MCF 10A (cell line): ENCODE measurements around the gene UNC119. TPM values are rescaled to one million over a fixed set of nuclear protein-coding genes. Genes with fewer than 3 reads are reported as not detected.
A peak's percentile ranks its signal among the peaks of the same experiment; 100 is the strongest.

Experiments used
- BruUV-seq: library from RNA; stranded (reverse); fragments of 400-500 nt; replicated peaks from 2 replicates; lab custom pipeline; 2021; lab: Mats Ljungman, UMichigan
- CTCF ChIA-PET: fragments of 300-600 bp; sonication (Branson Sonifier 250); formaldehyde crosslinking; extraction: SDS; loops from one replicate; lab custom pipeline; 2021; ENCODE audit warnings: antibody characterized with exemption, inconsistent platforms; lab: Yijun Ruan, JAX
- POLR2A ChIA-PET: fragments of 300-600, 350-650 bp; sonication (Branson Sonifier 250); formaldehyde crosslinking; extraction: SDS; loops from one replicate; lab custom pipeline; 2020; ENCODE audit warnings: antibody characterized with exemption, inconsistent platforms; lab: Yijun Ruan, JAX
- DNase-seq: peaks from one replicate; pipeline ENCODE4 v3.0.0-alpha.2; 2018; ENCODE audit not compliant: unreplicated experiment
- H3K27ac Mint-ChIP-seq: one replicate; pipeline ENCODE4 v1.8.0; 2022; ENCODE audit warnings: mild to moderate bottlenecking, low read depth, mixed read lengths; ENCODE audit not compliant: unreplicated experiment
- H3K27me3 Mint-ChIP-seq: one replicate; pipeline ENCODE4 v1.8.0; 2022; ENCODE audit warnings: mixed read lengths; ENCODE audit not compliant: insufficient read depth, unreplicated experiment
- H3K36me3 Mint-ChIP-seq: one replicate; pipeline ENCODE4 v1.8.0; 2022; ENCODE audit warnings: mild to moderate bottlenecking, moderate library complexity, mixed read lengths; ENCODE audit not compliant: insufficient read depth, unreplicated experiment
- H3K4me1 Mint-ChIP-seq: one replicate; pipeline ENCODE4 v1.8.0; 2022; ENCODE audit warnings: mixed read lengths; ENCODE audit not compliant: insufficient read depth, unreplicated experiment
- H3K4me3 Mint-ChIP-seq: one replicate; pipeline ENCODE4 v1.8.0; 2022; ENCODE audit warnings: mild to moderate bottlenecking, moderate library complexity, mixed read lengths; ENCODE audit not compliant: unreplicated experiment
- H3K9me3 Mint-ChIP-seq: one replicate; pipeline ENCODE4 v1.8.0; 2022; ENCODE audit warnings: mixed read lengths; ENCODE audit not compliant: unreplicated experiment
- CTCF ChIP-seq: fragments of 200-600 bp; IDR thresholded peaks from one replicate; pipeline ENCODE4 v1.8.0; 2022; ENCODE audit warnings: antibody characterized with exemption, mild to moderate bottlenecking; ENCODE audit not compliant: unreplicated experiment
- intact Hi-C: fragments of 100-400 bp; cut with micrococcal nuclease; formaldehyde crosslinking; loops from 2 replicates; pipeline ENCODE4 v1.14.1; 2022
- total RNA-seq: library from RNA; stranded (reverse); gene quantifications from 2 replicates; pipeline ENCODE4 v1.2.3, GENCODE V29; 2022

UNC119 gene
- total RNA-seq, 1 experiment from 2014 or later, result 12.5 TPM

GRCh38 chr17:28536532-28537218 lies 15.7 kb downstream of the UNC119 start:
- DNase-seq, result no peak
- H3K27ac Mint-ChIP-seq, result no peak overlapping the region
- H3K36me3 Mint-ChIP-seq, result no peaks in the 10 kb centered on the region
- no peak for TF ChIP-seq CTCF
- intact Hi-C loops, result no loop called here
- no TSS peak for BruUV-seq
- H3K9me3 Mint-ChIP-seq, result no peaks in the 10 kb centered on the region
- ChIA-PET CTCF (interaction anchor here (0.9 to 5.7 kb wide), 7 partner anchors 11 to 41 kb away, joined by 3 to 49 read pairs (median 3); no protein-coding TSS in a partner anchor), POLR2A (interaction anchor here (1.3 to 1.7 kb wide), 2 partner anchors 29 to 44 kb away, joined by 4 to 8 read pairs; no protein-coding TSS in a partner anchor)
- peaks cover 14% of the 10 kb centered on the region for H3K4me1 Mint-ChIP-seq
- no peak overlapping the region for H3K4me3 Mint-ChIP-seq
- peaks cover 12% of the 10 kb centered on the region for H3K27me3 Mint-ChIP-seq

GRCh38 chr17:28534740-28535375 lies 17.6 kb downstream of the UNC119 start:
- TF ChIP-seq CTCF, result no peak
- DNase-seq, result no peak
- intact Hi-C loops, result no loop called here
- Mint-ChIP-seq H3K4me1 (peaks cover 14% of the 10 kb centered on the region), H3K27ac (no peak overlapping the region), H3K9me3 (no peaks in the 10 kb centered on the region), H3K27me3 (peaks cover 12% of the 10 kb centered on the region), H3K36me3 (no peaks in the 10 kb centered on the region), H3K4me3 (no peak overlapping the region)
- CTCF ChIA-PET, result interaction anchor here (0.7 to 5.7 kb wide), 4 partner anchors 8 to 40 kb away, joined by 3 to 49 read pairs (median 4); no protein-coding TSS in a partner anchor
- BruUV-seq, result no TSS peak
- POLR2A ChIA-PET, result interaction anchor here (0.5 to 1.8 kb wide), 5 partner anchors 9 to 42 kb away, joined by 3 to 7 read pairs (median 3); no protein-coding TSS in a partner anchor

GRCh38 chr17:28533091-28533807 lies 19.2 kb downstream of the UNC119 start:
- ChIA-PET CTCF (interaction anchor here (0.6 to 5.7 kb wide), 2 partner anchors 38 to 86 kb away, joined by 3 to 49 read pairs; no protein-coding TSS in a partner anchor), POLR2A (interaction anchor here (0.8 to 1.1 kb wide), 2 partner anchors 27 to 29 kb away, joined by 4 to 7 read pairs; partner anchors contain the start of gene FOXN1)
- Mint-ChIP-seq H3K27ac (no peak overlapping the region), H3K4me1 (peaks cover 19% of the 10 kb centered on the region), H3K9me3 (no peaks in the 10 kb centered on the region), H3K27me3 (peaks cover 12% of the 10 kb centered on the region), H3K36me3 (no peaks in the 10 kb centered on the region), H3K4me3 (no peak overlapping the region)
- intact Hi-C loops, result no loop called here
- no peak for TF ChIP-seq CTCF
- peak; percentile 38 for DNase-seq
- BruUV-seq, result no TSS peak
